ENCODE results near the gene TADA3.

DNA sequence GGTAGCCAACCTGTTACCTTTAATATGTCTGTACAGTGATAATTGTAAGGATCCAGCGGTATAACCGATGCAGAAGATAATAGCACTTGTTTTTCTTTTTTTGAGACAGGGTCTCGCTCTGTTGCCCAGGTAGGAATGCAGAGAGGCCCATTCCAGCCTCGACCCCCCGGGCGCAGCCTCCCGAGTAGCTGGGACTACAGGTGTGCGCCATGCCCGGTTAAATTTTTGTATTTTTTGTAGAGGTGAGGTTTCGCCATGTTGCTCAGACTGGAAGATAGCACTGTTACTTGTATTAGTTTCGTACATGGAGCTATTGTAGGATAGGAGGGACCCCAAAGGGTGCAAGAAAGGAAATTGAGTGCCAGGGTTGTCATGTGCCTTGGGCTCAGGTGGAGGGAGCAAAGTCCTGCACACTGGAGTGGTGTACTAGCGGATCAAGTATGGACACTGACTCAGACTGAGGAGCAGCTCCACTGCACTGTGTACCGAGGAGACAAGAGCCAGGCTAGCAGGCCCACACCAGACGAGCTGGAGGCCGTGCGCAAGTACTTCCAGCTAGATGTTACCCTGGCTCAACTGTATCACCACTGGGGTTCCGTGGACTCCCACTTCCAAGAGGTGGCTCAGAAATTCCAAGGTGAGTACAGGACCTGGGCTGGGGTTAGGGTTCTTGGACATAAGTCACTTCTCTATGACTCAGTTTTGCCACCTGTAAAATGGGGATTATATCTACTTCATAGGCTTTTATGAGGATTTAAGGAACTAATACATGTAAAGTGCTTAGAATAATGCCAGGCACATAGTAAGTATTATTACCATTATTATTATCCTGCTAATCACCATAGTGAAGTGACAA lies 41.5 kb downstream of the TADA3 start:
- TF ChIP-seq, protein P1, sequence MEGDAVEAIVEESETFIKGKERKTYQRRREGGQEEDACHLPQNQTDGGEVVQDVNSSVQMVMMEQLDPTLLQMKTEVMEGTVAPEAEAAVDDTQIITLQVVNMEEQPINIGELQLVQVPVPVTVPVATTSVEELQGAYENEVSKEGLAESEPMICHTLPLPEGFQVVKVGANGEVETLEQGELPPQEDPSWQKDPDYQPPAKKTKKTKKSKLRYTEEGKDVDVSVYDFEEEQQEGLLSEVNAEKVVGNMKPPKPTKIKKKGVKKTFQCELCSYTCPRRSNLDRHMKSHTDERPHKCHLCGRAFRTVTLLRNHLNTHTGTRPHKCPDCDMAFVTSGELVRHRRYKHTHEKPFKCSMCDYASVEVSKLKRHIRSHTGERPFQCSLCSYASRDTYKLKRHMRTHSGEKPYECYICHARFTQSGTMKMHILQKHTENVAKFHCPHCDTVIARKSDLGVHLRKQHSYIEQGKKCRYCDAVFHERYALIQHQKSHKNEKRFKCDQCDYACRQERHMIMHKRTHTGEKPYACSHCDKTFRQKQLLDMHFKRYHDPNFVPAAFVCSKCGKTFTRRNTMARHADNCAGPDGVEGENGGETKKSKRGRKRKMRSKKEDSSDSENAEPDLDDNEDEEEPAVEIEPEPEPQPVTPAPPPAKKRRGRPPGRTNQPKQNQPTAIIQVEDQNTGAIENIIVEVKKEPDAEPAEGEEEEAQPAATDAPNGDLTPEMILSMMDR (IDR thresholded peaks at IDR 0.05; ENCODE audit: insufficient read depth, low read depth, low read length), result no peak
- no peak for TF ChIP-seq EZH2 (IDR thresholded peaks at IDR 0.05; ENCODE audit: insufficient read depth, low read length)
